Naive B cell (primary cell): ENCODE results near the gene C1orf35. TPM values are rescaled to one million over a fixed set of nuclear protein-coding genes. Genes with fewer than 3 reads are reported as not detected.
"Not testable (repeated sequence)": the region's sequence is repeated elsewhere in the genome, so short reads cannot be mapped to it uniquely, and the experiment has no call there.

ENCODE experiments used
- ATAC-seq, 2 donors: fragments of 150-1000 bp; cut with Tn5 transposase; 2 replicates each; pipeline ENCODE4 v1.10.0; 2021; ENCODE audit warnings: low read depth in 2 of 2, mild to moderate bottlenecking in 2 of 2, moderate library complexity in 2 of 2
- DNase-seq: peaks from one replicate; pipeline ENCODE4 v3.0.0; 2022
- H3K27ac Mint-ChIP-seq, 6 donors: one replicate each; pipeline ENCODE4 v1.8.0; 2020 to 2022; ENCODE audit warnings: mild to moderate bottlenecking in 6 of 6, mixed read lengths in 6 of 6, moderate library complexity in 5 of 6, inconsistent platforms in 2 of 6
- H3K27me3 Mint-ChIP-seq, 3 donors: one replicate each; pipeline ENCODE4 v1.8.0; 2021 to 2022; ENCODE audit warnings: mixed read lengths in 3 of 3, mild to moderate bottlenecking in 1 of 3
- H3K36me3 Mint-ChIP-seq, 2 donors: one replicate each; pipeline ENCODE4 v1.8.0; 2020 to 2022; ENCODE audit warnings: mixed read lengths in 2 of 2, inconsistent platforms in 1 of 2, mild to moderate bottlenecking in 1 of 2
- H3K4me1 Mint-ChIP-seq, 3 donors: one replicate each; pipeline ENCODE4 v1.8.0; 2020 to 2022; ENCODE audit warnings: mixed read lengths in 3 of 3, inconsistent platforms in 1 of 3, mild to moderate bottlenecking in 1 of 3, moderate library complexity in 1 of 3
- H3K4me3 Mint-ChIP-seq, 8 donors: one replicate each; pipeline ENCODE4 v1.8.0; 2020 to 2022; ENCODE audit warnings: mild to moderate bottlenecking in 8 of 8, mixed read lengths in 8 of 8, moderate library complexity in 8 of 8, inconsistent platforms in 2 of 8
- H3K9me3 Mint-ChIP-seq, 7 donors: one replicate each; pipeline ENCODE4 v1.8.0; 2020 to 2022; ENCODE audit warnings: mixed read lengths in 7 of 7, mild to moderate bottlenecking in 5 of 7, inconsistent platforms in 2 of 7, moderate library complexity in 1 of 7
- polyA plus RNA-seq, 6 donors: library from polyadenylated mRNA; unstranded; fragments of 300-500 nt; fragmentation: Illumina TruSeq; gene quantifications; one replicate each; pipeline ENCODE4 v1.2.3, GENCODE V29; 2021; ENCODE audit warnings: low read depth in 6 of 6

Gene C1orf35
- polyA plus RNA-seq, 6 donors from 2014 or later, result 8.7 to 20.1 (median 13.1) TPM

GRCh38 chr1:228112167-228112566 is 9.0 kb upstream of the C1orf35 start:
- Mint-ChIP-seq H3K27ac (no peak overlapping the region), H3K36me3 (no peaks in the 10 kb centered on the region), H3K4me3 (peak overlapping the region in 1 of 8 donors; percentile 33), H3K9me3 (peaks cover 0 to 3% (median 0%) of the 10 kb centered on the region in 7 donors), H3K27me3 (no peaks in the 10 kb centered on the region), H3K4me1 (peaks cover 12 to 27% (median 27%) of the 10 kb centered on the region in 3 donors)
- DNase-seq (no peak), ATAC-seq (no peak)

- H3K9me3 Mint-ChIP-seq, H3K27me3 Mint-ChIP-seq, ATAC-seq, DNase-seq, H3K36me3 Mint-ChIP-seq: not testable (repeated sequence)
- H3K4me3 Mint-ChIP-seq, result peak overlapping the region in 3 of 8 donors; percentile 25 to 93 (median 59)
- peaks cover 12 to 27% (median 27%) of the 10 kb centered on the region in 3 donors for H3K4me1 Mint-ChIP-seq
- H3K27ac Mint-ChIP-seq, result peak overlapping the region in 1 of 6 donors; percentile 92
These were observed 8.2 kb upstream of the C1orf35 start for GRCh38 chr1:228111315-228111714.

- H3K27ac Mint-ChIP-seq, result peak overlapping the region in 1 of 6 donors; percentile 92
- no peaks in the 10 kb centered on the region for H3K27me3 Mint-ChIP-seq
- no peak for DNase-seq
- H3K4me1 Mint-ChIP-seq, result peaks cover 12 to 27% (median 27%) of the 10 kb centered on the region in 3 donors
- no peak for ATAC-seq
- H3K9me3 Mint-ChIP-seq, result no peaks in the 10 kb centered on the region
- peak overlapping the region in 5 of 8 donors; percentile 73 to 95 (median 93) for H3K4me3 Mint-ChIP-seq
- H3K36me3 Mint-ChIP-seq, result peaks cover 0 to 8% of the 10 kb centered on the region in 2 donors
These were observed 7.4 kb upstream of the C1orf35 start for GRCh38 chr1:228110556-228110955.

GRCh38 chr1:228109962-228110488 is 6.9 kb upstream of the C1orf35 start:
- Mint-ChIP-seq H3K27me3 (no peaks in the 10 kb centered on the region), H3K27ac (peak overlapping the region; percentile 96 to 99 (median 98)), H3K4me1 (peaks cover 12 to 29% (median 27%) of the 10 kb centered on the region in 3 donors), H3K4me3 (peak overlapping the region; percentile 93 to 97 (median 95)), H3K36me3 (peaks cover 0 to 8% of the 10 kb centered on the region in 2 donors), H3K9me3 (no peaks in the 10 kb centered on the region)
- ATAC-seq (no peak), DNase-seq (no peak)

GRCh38 chr1:228109073-228109961 is 6.2 kb upstream of the C1orf35 start, which contains the start of gene MRPL55:
Gene MRPL55, minus strand, starts transcription at chr1:228109299. Its CDS starts 1,039 bp downstream, at chr1:228108260.
- Mint-ChIP-seq H3K4me3 (peak within 1 kb of the TSS; percentile 93 to 97 (median 95)), H3K36me3 (peaks cover 0 to 8% of the 10 kb centered on the region in 2 donors), H3K4me1 (peaks cover 15 to 36% (median 31%) of the 10 kb centered on the region in 3 donors), H3K27me3 (no peaks in the 10 kb centered on the region), H3K9me3 (no peaks in the 10 kb centered on the region), H3K27ac (peak within 1 kb of the TSS; percentile 96 to 99 (median 98))
- ATAC-seq (peak; percentile 93 to 94), DNase-seq (peak; percentile 99)

GRCh38 chr1:228108742-228109072 is 5.6 kb upstream of the C1orf35 start:
- ATAC-seq, result no peak

GRCh38 chr1:228108055-228108690 is 5.0 kb upstream of the C1orf35 start:
- Mint-ChIP-seq H3K36me3 (peaks cover 0 to 8% of the 10 kb centered on the region in 2 donors), H3K9me3 (no peaks in the 10 kb centered on the region), H3K27ac (peak overlapping the region in 5 of 6 donors; percentile 38 to 99 (median 98)), H3K4me1 (peaks cover 20 to 43% (median 41%) of the 10 kb centered on the region in 3 donors), H3K4me3 (peak overlapping the region; percentile 93 to 97 (median 95)), H3K27me3 (no peaks in the 10 kb centered on the region)
- DNase-seq, result no peak
- ATAC-seq, result no peak

More at GRCh38 chr1:228108742-228109072, 5.6 kb upstream of the C1orf35 start:
- H3K36me3 Mint-ChIP-seq, result peaks cover 0 to 8% of the 10 kb centered on the region in 2 donors
- H3K9me3 Mint-ChIP-seq, result no peaks in the 10 kb centered on the region
- peak overlapping the region; percentile 93 to 97 (median 95) for H3K4me3 Mint-ChIP-seq
- no peak for DNase-seq
- peaks cover 17 to 37% (median 36%) of the 10 kb centered on the region in 3 donors for H3K4me1 Mint-ChIP-seq
- peak overlapping the region; percentile 96 to 99 (median 98) for H3K27ac Mint-ChIP-seq
- H3K27me3 Mint-ChIP-seq, result no peaks in the 10 kb centered on the region

- no peaks in the 10 kb centered on the region for H3K27me3 Mint-ChIP-seq
- H3K4me3 Mint-ChIP-seq, result peak overlapping the region; percentile 68 to 97 (median 95)
- ATAC-seq, result no peak
- H3K27ac Mint-ChIP-seq, result peak overlapping the region in 2 of 6 donors; percentile 38 to 78
- DNase-seq, result no peak
- no peaks in the 10 kb centered on the region for H3K9me3 Mint-ChIP-seq
- H3K36me3 Mint-ChIP-seq, result peaks cover 0 to 8% of the 10 kb centered on the region in 2 donors
- peaks cover 22 to 45% (median 41%) of the 10 kb centered on the region in 3 donors for H3K4me1 Mint-ChIP-seq
These were observed 4.5 kb upstream of the C1orf35 start for GRCh38 chr1:228107636-228108035.

GRCh38 chr1:228106800-228107054 is 3.6 kb upstream of the C1orf35 start:
- peaks cover 26 to 53% (median 41%) of the 10 kb centered on the region in 3 donors for H3K4me1 Mint-ChIP-seq
- H3K27me3 Mint-ChIP-seq, result no peaks in the 10 kb centered on the region
- H3K27ac Mint-ChIP-seq, result no peak overlapping the region
- ATAC-seq, result no peak
- H3K9me3 Mint-ChIP-seq, result no peaks in the 10 kb centered on the region
- H3K4me3 Mint-ChIP-seq, result peak overlapping the region in 3 of 8 donors; percentile 52 to 96 (median 93)
- no peak for DNase-seq
- peaks cover 0 to 8% of the 10 kb centered on the region in 2 donors for H3K36me3 Mint-ChIP-seq

GRCh38 chr1:228105996-228106799 is 3.1 kb upstream of the C1orf35 start:
- H3K4me1 Mint-ChIP-seq, result peaks cover 31 to 59% (median 46%) of the 10 kb centered on the region in 3 donors
- peak overlapping the region in 5 of 8 donors; percentile 22 to 96 (median 47) for H3K4me3 Mint-ChIP-seq
- no peaks in the 10 kb centered on the region for H3K9me3 Mint-ChIP-seq
- H3K27ac Mint-ChIP-seq, result no peak overlapping the region
- DNase-seq, result no peak
- peaks cover 0 to 8% of the 10 kb centered on the region in 2 donors for H3K36me3 Mint-ChIP-seq
- no peak for ATAC-seq
- no peaks in the 10 kb centered on the region for H3K27me3 Mint-ChIP-seq

GRCh38 chr1:228105270-228105995 is 2.3 kb upstream of the C1orf35 start:
- Mint-ChIP-seq H3K9me3 (no peaks in the 10 kb centered on the region), H3K4me3 (peak overlapping the region in 5 of 8 donors; percentile 22 to 94 (median 79)), H3K36me3 (peaks cover 0 to 8% of the 10 kb centered on the region in 2 donors), H3K27ac (peak overlapping the region in 2 of 6 donors; percentile 33 to 93), H3K27me3 (no peaks in the 10 kb centered on the region), H3K4me1 (peaks cover 33 to 60% (median 48%) of the 10 kb centered on the region in 3 donors)
- ATAC-seq, result no peak
- DNase-seq, result no peak
